Measurements from ENCODE around the gene FNDC10.

- TF ChIP-seq CTCF (conservative IDR thresholded peaks at IDR 0.05 in 1 of 2, IDR thresholded peaks at IDR 0.05 in 1 of 2; ENCODE audit: extremely low read depth in 1 of 2, insufficient read depth in 1 of 2, low read depth in 1 of 2, low read length in 2 of 2) = no peak
- TF ChIP-seq EZH2 (IDR thresholded peaks at IDR 0.05; ENCODE audit: borderline replicate concordance, low read length) = no peak
Observed at GRCh38 chr1:1621173-1622009, 21.5 kb upstream of the FNDC10 start.
